NCI-H774 (cell line): Measurements from ENCODE around the gene ANKAR.
"Not testable (repeated sequence)": the region's sequence is repeated elsewhere in the genome, so short reads cannot be mapped to it uniquely, and the experiment has no call there.

ENCODE experiments used
- DNase-seq: peaks from one replicate; lab custom pipeline; 2025; lab: John Stamatoyannopoulos, UW

Gene ANKAR

DNA sequence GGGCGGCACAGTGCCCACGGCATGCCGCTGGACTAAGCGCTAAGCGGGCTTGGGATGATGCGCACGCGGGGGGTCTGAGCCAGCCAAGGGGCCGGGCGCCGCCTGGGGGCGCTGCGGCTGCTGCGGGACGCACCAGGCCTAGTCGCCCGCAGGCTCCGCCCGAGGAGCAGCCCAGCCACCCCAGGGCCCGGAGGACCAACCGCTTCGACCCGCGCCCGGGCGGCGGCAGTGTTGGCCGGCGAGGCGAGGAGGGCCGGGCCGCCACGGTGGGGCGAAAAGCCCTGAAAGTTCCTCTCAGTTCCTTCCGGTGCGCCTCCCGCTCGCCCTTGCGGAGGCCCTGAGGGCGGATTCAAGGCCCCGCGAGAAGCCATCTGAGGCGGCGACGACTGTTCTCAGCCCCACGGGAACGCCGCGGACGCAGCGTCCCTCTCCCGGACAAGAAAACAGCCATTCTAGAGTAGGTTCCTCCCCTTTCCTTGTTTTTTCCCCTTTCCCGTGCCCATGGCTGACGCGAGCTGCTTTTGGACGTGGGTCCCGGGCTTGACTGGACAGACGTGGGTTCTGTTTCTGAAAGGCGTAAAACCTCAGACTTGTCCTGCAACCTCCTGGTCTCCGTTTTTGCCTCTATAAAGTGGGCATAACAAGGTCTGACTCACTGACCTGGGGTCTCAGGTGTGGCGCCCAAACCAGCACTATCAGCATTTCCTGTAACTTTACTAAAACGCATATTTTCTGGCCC is at the start of gene ANKAR:
TSS of gene ANKAR (plus strand) at position 297 of the 739 bp plus-strand sequence. CDS start 1,821 bp downstream, outside the sequence.
- peak; percentile 82 for DNase-seq

- DNase-seq: no peak
Measured at GRCh38 chr2:189625636-189626035, 48.8 kb upstream of the ANKAR start.

DNA sequence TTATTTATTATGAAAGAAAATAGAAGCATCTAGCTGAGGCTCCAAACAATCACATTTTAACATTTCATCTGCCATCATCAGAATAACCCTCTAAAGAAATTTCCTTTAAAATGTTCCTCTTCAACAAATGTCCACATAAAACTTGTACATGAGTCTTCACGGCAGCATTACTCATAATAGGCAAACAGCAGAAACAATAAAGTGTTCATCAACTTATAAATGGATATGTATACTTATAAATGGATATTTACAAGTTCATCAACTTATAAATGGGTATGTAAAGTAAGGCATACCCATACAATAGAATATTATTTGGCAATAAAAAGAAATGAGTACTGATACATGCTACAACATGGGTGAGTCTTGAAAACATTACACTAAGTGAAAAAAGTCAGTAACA is 46.7 kb upstream of the ANKAR start:
- no peak for DNase-seq

- no peak for DNase-seq
Measured at GRCh38 chr2:189628817-189629530, 45.5 kb upstream of the ANKAR start.

- DNase-seq: no peak
Measured at GRCh38 chr2:189629531-189630453, 44.7 kb upstream of the ANKAR start.

DNA sequence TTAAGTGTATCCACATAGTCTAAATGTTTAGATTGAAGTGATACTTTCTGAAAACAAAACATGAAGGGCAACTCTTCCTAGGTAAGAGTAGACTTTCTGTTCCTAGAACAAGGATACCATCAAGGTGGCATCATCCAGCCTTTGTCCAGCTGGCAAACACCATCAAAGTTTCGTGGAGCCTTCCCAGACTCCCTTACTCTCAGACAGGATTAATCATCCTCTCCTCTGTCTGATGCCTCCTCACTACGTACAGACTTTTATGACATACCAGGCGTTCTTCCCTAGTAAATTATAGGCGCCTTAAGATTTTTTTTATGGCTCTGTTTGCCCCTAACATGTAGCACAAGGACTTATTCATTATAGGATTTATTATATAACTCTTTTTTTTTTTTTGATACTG is 42.6 kb upstream of the ANKAR start:
- no peak for DNase-seq

DNA sequence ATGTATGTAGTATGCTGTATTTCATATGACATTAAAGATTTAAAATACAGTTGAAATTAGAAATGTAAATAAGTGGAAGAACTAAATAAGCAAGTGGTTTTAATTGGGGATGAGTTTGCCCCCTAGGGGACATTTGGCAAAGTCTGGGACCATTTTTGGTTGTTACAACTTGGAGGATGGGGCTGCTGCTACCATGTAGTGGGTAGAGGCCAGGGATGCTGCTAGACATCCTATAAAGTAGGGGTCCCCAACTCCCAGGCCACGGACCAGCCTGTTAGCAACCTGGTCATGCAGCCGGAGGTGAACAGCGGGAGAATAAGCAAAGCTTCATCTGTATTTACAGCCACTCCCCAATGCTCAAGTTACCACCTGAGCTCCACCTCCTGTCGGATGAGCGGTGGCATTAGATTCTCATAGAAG is 41.1 kb upstream of the ANKAR start:
- no peak for DNase-seq

DNA sequence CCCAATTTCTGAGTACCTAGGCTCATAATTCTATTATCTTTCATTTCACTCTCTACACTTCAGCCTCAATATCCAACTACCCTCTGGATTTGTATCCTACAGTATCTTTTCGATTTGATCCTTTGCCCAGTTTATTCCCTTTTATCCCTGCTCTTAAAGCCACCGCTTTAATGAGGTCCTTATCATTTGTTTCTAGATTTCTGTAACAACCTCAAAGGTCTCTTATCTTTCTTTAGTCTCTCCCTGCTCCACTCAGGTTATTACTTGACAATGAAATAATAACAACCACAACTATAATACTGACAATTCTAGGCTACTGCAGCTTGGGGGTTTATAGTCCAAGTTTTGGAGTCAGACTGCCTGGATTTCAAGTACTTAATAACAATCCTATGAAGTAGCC is 39.1 kb upstream of the ANKAR start:
- DNase-seq: no peak

DNA sequence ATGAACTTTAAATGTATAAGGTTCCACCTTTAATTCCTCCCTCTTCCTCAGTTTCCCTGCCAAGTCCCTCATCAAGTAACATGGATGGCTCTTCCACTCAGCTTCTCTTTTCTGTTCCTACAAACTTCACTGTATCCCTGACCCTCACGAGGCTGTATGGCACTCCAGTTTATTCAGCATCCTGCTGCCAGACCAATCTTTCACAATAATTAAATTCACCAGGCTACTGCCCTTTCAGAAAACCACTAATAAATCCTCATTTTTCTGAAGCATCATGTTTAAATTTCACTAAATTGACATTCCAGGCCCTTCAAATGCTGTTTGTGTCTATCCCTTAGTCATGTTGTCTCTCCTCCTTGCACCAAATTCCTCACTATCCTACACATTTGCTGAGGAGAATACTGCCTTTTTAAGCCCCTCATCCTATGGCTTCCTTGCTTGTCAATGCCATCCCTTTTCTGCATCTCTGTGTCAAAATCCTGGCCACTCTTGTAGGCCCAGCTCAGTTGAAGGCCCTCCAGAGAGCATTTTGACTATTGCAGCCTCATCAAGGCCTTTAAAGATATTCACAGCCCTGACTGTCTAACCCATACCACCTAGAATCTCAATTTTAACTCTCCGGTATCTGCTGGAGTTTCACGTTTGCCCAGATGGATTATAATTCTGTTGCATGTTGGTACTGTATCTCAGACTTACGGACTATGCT is 36.0 kb upstream of the ANKAR start:
- DNase-seq: no peak

DNA sequence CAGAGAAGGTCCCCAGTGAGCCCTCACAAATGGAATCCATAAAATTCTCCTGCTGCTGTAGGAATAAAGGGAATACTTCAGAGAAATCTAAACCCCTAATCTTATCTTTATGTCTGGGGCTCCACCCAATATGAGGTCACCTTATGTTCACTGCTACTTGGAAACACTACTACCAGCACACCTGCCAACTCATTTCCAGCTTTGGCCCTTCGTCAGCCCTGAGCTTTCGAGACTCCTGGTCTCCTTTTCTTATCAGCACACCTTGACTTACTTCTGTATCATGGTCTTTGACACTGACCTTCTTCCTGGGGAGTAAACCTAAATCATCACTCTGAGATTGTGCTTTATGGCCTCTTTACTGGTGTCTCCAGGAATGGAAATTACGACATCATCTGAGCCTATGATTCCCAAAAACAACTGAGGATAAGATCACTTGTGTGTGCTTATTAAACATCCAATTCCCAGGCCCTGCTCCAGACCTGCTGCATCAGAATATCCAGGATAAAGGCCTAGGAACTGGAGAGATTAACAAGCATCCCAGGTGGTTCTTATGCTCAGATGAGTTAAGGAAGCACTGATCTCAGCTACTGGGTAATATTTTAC is 35.4 kb upstream of the ANKAR start:
- DNase-seq: no peak

- no peak for DNase-seq
Measured at GRCh38 chr2:189641002-189641401, 33.5 kb upstream of the ANKAR start.

DNA sequence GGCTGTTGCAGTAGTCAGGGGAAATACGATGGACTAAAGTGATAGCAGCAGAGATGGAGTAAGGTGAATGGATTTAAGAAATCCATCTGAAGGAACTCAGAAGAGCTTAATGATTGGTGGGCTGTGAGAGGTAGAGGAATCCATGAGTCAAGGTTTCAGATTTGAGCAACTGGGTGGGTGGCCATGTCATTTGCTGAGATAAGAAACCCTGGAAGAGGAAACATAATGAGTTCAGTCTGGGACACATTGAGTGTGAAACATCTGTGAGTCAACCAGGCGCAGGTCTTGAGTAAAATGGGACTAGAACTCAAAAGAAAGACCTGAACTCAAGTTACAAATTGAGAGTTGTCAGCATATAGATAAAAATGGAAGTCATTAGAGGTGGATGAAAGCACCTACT is 32.9 kb upstream of the ANKAR start:
- DNase-seq: no peak

- DNase-seq: no peak
Measured at GRCh38 chr2:189646521-189646920, 27.9 kb upstream of the ANKAR start.

DNA sequence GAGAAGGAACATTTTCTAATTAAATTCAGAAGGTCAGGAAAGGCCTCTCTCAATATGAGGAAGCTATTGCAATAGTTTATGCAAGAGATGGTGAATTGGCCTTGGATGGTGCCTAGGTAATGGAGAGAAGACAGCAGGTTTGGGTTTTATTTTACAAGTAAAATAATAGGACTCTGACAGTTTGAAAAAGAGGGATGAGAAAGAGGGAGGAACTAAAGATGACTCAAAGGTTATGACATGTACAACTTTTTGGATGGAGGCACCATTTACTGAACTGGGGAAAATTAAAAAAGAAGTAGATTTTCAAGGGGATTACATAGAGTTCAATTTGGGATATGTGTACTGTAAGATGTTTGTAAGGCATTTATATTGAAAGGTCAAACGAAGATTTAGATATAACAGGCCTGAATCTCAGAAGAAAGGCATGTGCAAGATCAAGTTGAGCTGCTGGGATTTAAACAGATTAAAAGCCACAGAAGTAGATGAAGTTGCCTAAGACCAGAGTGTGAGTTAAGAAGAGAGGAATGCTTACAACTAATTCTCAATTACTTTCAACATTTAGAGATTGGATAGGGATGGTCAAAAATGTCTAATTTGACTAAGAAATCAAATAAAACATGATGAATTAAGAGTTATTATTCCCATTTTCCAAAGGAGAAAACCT is 25.5 kb upstream of the ANKAR start:
- DNase-seq: no peak

GRCh38 chr2:189651284-189651683 is 23.2 kb upstream of the ANKAR start:
- no peak for DNase-seq

- not testable (repeated sequence) for DNase-seq
Measured at GRCh38 chr2:189653464-189653863, 21.0 kb upstream of the ANKAR start.

GRCh38 chr2:189654641-189655040 is 19.8 kb upstream of the ANKAR start:
- no peak for DNase-seq

DNA sequence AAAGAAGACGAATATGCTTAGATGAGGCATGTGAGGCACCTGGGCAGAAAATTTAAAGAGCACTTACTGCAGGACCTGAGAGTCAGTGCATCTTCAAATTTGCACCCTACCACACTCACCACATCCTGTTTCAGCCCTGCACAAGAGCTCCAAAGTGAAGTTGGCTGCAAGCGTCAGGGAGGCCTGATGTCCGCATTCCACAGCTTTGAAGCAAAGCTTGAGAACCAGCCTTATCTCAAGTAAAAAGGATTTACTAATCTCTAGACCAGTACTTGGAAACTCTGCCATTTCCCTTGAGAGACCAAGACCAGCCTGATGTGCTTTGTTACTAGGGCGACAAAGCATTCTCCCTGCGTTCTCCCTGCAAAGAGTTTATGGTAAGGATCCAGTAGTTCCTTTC is 16.6 kb upstream of the ANKAR start:
- no peak for DNase-seq

- no peak for DNase-seq
Measured at GRCh38 chr2:189658306-189659212, 15.9 kb upstream of the ANKAR start.

GRCh38 chr2:189659734-189660133 is 14.7 kb upstream of the ANKAR start:
- no peak for DNase-seq
